H1 (cell line): ENCODE measurements around the gene EVPL.

Experiments
- ATF2 ChIP-seq: IDR thresholded peaks from 2 replicates; pipeline ENCODE4 v1.6.1; 2012; ENCODE audit warnings: low read length, inconsistent platforms
- BCL11A ChIP-seq, 2 experiments: IDR thresholded peaks; one replicate each; pipeline ENCODE4 v1.6.1; 2011; ENCODE audit warnings: low read depth in 2 of 2, low read length in 2 of 2, mild to moderate bottlenecking in 2 of 2
- CREB1 ChIP-seq: IDR thresholded peaks from 2 replicates; pipeline ENCODE4 v1.6.1; 2012; ENCODE audit warnings: inconsistent platforms
- CTCF ChIP-seq, 3 experiments: IDR thresholded peaks; 1 replicate in 2 of 3; 2 replicates in 1 of 3; pipeline versions ENCODE4 v1.5.1 to v1.6.1; 2011; ENCODE audit warnings: low read length in 3 of 3, mild to moderate bottlenecking in 3 of 3, inconsistent platforms in 2 of 3, low read depth in 1 of 3, moderate library complexity in 1 of 3; ENCODE audit not compliant: insufficient read depth in 1 of 3; ENCODE audit errors: control extremely low read depth in 1 of 3
- E2F6 ChIP-seq: IDR thresholded peaks from 2 replicates; pipeline ENCODE4 v1.6.1; 2012; ENCODE audit warnings: inconsistent platforms
- EZH2 ChIP-seq: fragments of 200-600 bp; sonication (generic); IDR thresholded peaks from 2 replicates; pipeline ENCODE4 v1.7.1; 2012; ENCODE audit warnings: low read depth, mild to moderate bottlenecking, moderate library complexity, low read length, inconsistent platforms; ENCODE audit not compliant: severe bottlenecking
- PHF8 ChIP-seq: fragments of 200-600 bp; sonication (generic); conservative IDR thresholded peaks from 2 replicates; pipeline ENCODE4 v1.7.1; 2012; ENCODE audit warnings: low read depth, mild to moderate bottlenecking, inconsistent platforms, low read length, moderate library complexity
- POLR2A ChIP-seq, 2 experiments: IDR thresholded peaks; 1 replicate in 1 of 2; 2 replicates in 1 of 2; pipeline ENCODE4 v1.6.1; 2011; ENCODE audit warnings: low read depth in 2 of 2, low read length in 2 of 2, mild to moderate bottlenecking in 2 of 2; ENCODE audit errors: control extremely low read depth in 1 of 2
- SIX5 ChIP-seq: IDR thresholded peaks from 2 replicates; pipeline ENCODE4 v1.6.1; 2011; ENCODE audit warnings: mild to moderate bottlenecking, low read depth, low read length
- TCF12 ChIP-seq: IDR thresholded peaks from 2 replicates; pipeline ENCODE4 v1.6.1; 2011; ENCODE audit warnings: low read depth, mild to moderate bottlenecking, low read length

- no peak for TF ChIP-seq CTCF (IDR thresholded peaks at IDR 0.05; ENCODE audit: control extremely low read depth in 1 of 3, insufficient read depth in 1 of 3, low read depth in 1 of 3, low read length in 3 of 3)
- TF ChIP-seq POLR2A (IDR thresholded peaks at IDR 0.05; ENCODE audit: control extremely low read depth in 1 of 2, low read depth in 2 of 2, low read length in 2 of 2): no peak
- no peak for TF ChIP-seq BCL11A (IDR thresholded peaks at IDR 0.05; ENCODE audit: low read depth in 2 of 2, low read length in 2 of 2)
- TF ChIP-seq PHF8: no peak
- no peak for TF ChIP-seq TCF12
- TF ChIP-seq SIX5: no peak
- TF ChIP-seq EZH2: no peak
- no peak for TF ChIP-seq CREB1
- TF ChIP-seq E2F6: no peak
- no peak for TF ChIP-seq ATF2
Measured at GRCh38 chr17:75994802-75995370, 32.2 kb downstream of the EVPL start.
